OCI-LY7 (cell line): Measurements from ENCODE around the gene MUC5B. TPM values are rescaled to one million over a fixed set of nuclear protein-coding genes. Genes with fewer than 3 reads are reported as not detected.

Source experiments
- BruUV-seq: library from RNA; stranded (reverse); fragments of 400-500 nt; replicated peaks from 2 replicates; lab custom pipeline; 2021; lab: Mats Ljungman, UMichigan
- CTCF ChIA-PET: fragments of 300-600 bp; sonication (Branson Sonifier 250); formaldehyde crosslinking; loops from one replicate; lab custom pipeline; 2022; ENCODE audit warnings: antibody characterized with exemption; ENCODE audit not compliant: unreplicated experiment; lab: Charles Lee
- POLR2A ChIA-PET: fragments of 300-600 bp; sonication (Branson Sonifier 250); formaldehyde crosslinking; loops from one replicate; lab custom pipeline; 2022; ENCODE audit warnings: antibody characterized with exemption; lab: Charles Lee
- DNase-seq: peaks from one replicate; pipeline ENCODE4 v3.0.0-alpha.2; 2015; ENCODE audit warnings: low spot score
- H2AFZ ChIP-seq: fragments of 200-600 bp; sonication (generic), shearing (Covaris generic); 2 replicates; pipeline ENCODE4 v1.6.1; 2014; ENCODE audit warnings: mild to moderate bottlenecking, antibody characterized with exemption, low read length, moderate library complexity
- H3K27ac ChIP-seq: fragments of 200-600 bp; sonication (generic); 2 replicates; pipeline ENCODE4 v1.5.1; 2014; ENCODE audit warnings: mixed run types, low read depth, mild to moderate bottlenecking, moderate library complexity, low read length, inconsistent platforms; ENCODE audit not compliant: poor library complexity, severe bottlenecking
- H3K36me3 ChIP-seq: fragments of 200-600 bp; sonication (generic); 2 replicates; pipeline ENCODE4 v1.6.1; 2014; ENCODE audit warnings: mild to moderate bottlenecking, antibody characterized with exemption, low read length, moderate library complexity, mixed read lengths; ENCODE audit not compliant: insufficient read depth
- H3K4me1 ChIP-seq: fragments of 200-600 bp; sonication (generic); 2 replicates; pipeline ENCODE4 v1.5.1; 2014; ENCODE audit warnings: mild to moderate bottlenecking, low read length; ENCODE audit not compliant: insufficient read depth, poor library complexity, severe bottlenecking
- H3K4me2 ChIP-seq: fragments of 200-600 bp; sonication (generic); 2 replicates; pipeline ENCODE4 v1.6.1; 2014; ENCODE audit warnings: mild to moderate bottlenecking, low read length
- H3K4me3 ChIP-seq: fragments of 200-600 bp; sonication (generic); 2 replicates; pipeline ENCODE4 v1.5.1; 2014; ENCODE audit warnings: mild to moderate bottlenecking, low read depth, low read length; ENCODE audit not compliant: poor library complexity, severe bottlenecking
- H3K79me2 ChIP-seq: fragments of 200-600 bp; sonication (generic); 2 replicates; pipeline ENCODE4 v1.6.1; 2016; ENCODE audit warnings: low read depth, mild to moderate bottlenecking, low read length, moderate library complexity, mixed read lengths; ENCODE audit not compliant: insufficient read depth
- H3K9me2 ChIP-seq: fragments of 200-600 bp; sonication (generic); 2 replicates; pipeline ENCODE4 v1.6.1; 2016; ENCODE audit warnings: mild to moderate bottlenecking, low read length, mixed read lengths; ENCODE audit not compliant: insufficient read depth
- H3K9me3 ChIP-seq: fragments of 200-600 bp; sonication (generic); 2 replicates; pipeline ENCODE4 v1.6.1; 2014; ENCODE audit warnings: mild to moderate bottlenecking, mixed run types, low read length, mixed read lengths
- H4K20me1 ChIP-seq: fragments of 200-600 bp; sonication (generic); 2 replicates; pipeline ENCODE4 v1.6.1; 2014; ENCODE audit warnings: mild to moderate bottlenecking, antibody characterized with exemption, low read length, moderate library complexity, mixed read lengths; ENCODE audit not compliant: insufficient read depth
- CTCF ChIP-seq: fragments of 200-600 bp; sonication (generic); conservative IDR thresholded peaks from 2 replicates; pipeline ENCODE4 v1.5.1; 2014; ENCODE audit warnings: mild to moderate bottlenecking, antibody characterized with exemption, low read length, moderate library complexity, mixed read lengths
- EZH2phosphoT487 ChIP-seq: fragments of 200-600 bp; sonication (generic); IDR thresholded peaks from 2 replicates; pipeline ENCODE4 v1.6.1; 2018; ENCODE audit warnings: low read depth, borderline replicate concordance, mild to moderate bottlenecking, mixed run types, antibody characterized with exemption, low read length, moderate library complexity, mixed read lengths
- intact Hi-C: fragments of 100-400 bp; cut with micrococcal nuclease; formaldehyde crosslinking; loops from one replicate; pipeline ENCODE4 v1.10.0; 2022; ENCODE audit not compliant: unreplicated experiment
- total RNA-seq, 2 experiments: library from RNA; depleted of rRNA in 1 of 2; stranded (reverse); fragments of >200 nt in 1 of 2; shearing (Covaris generic) in 1 of 2; gene quantifications; 2 replicates each; pipeline ENCODE4 v1.2.3, GENCODE V29; 2014 to 2022

Gene MUC5B
- total RNA-seq, 2 experiments from 2014 or later, result under 0.01 TPM; not detected in 1

- Histone ChIP-seq H3K4me2 (no peak overlapping the region), H3K9me2 (no peaks in the 10 kb centered on the region), H3K4me1 (no peaks in the 10 kb centered on the region), H3K27ac (no peak overlapping the region), H3K4me3 (no peak overlapping the region), H3K79me2 (no peaks in the 10 kb centered on the region), H4K20me1 (no peaks in the 10 kb centered on the region), H2AFZ (no peak overlapping the region), H3K9me3 (no peaks in the 10 kb centered on the region), H3K36me3 (peaks cover 33% of the 10 kb centered on the region)
- intact Hi-C loops, result no loop called here
- BruUV-seq, result no TSS peak
- TF ChIP-seq EZH2phosphoT487 (no peak), CTCF (no peak)
- no peak for DNase-seq
- ChIA-PET POLR2A (no interaction called here), CTCF (no interaction called here)
Observed at GRCh38 chr11:1288426-1289151, 65.7 kb downstream of the MUC5B start.

- H3K4me3 ChIP-seq, result no peak overlapping the region
- no peak for TF ChIP-seq CTCF
- no peak for TF ChIP-seq EZH2phosphoT487
- CTCF ChIA-PET, result no interaction called here
- no peaks in the 10 kb centered on the region for H3K4me1 ChIP-seq
- no peak for DNase-seq
- H3K79me2 ChIP-seq, result no peaks in the 10 kb centered on the region
- no peaks in the 10 kb centered on the region for H4K20me1 ChIP-seq
- BruUV-seq, result no TSS peak
- no peaks in the 10 kb centered on the region for H3K9me3 ChIP-seq
- intact Hi-C loops, result no loop called here
- POLR2A ChIA-PET, result no interaction called here
- H3K4me2 ChIP-seq, result no peak overlapping the region
- H3K9me2 ChIP-seq, result no peaks in the 10 kb centered on the region
- peaks cover 33% of the 10 kb centered on the region for H3K36me3 ChIP-seq
- H3K27ac ChIP-seq, result no peak overlapping the region
- H2AFZ ChIP-seq, result no peak overlapping the region
Observed at GRCh38 chr11:1289211-1289935, 66.5 kb downstream of the MUC5B start.
